HUDEP-2 (cell line): Measurements from ENCODE around the gene UPF1.

Experiments used
- DNase-seq, 76 experiments: peaks; one replicate each; lab custom pipeline; 2025; ENCODE audit not compliant: unreplicated experiment in 76 of 76; lab: John Stamatoyannopoulos, UW

UPF1 gene

GRCh38 chr19:18831524-18832305 lies at the start of gene UPF1:
TSS of gene UPF1 (plus strand) at chr19:18831959. CDS start at chr19:18832210, 251 bp downstream.
- DNase-seq = peak in 75 of 76 experiments; percentile 43 to 99 (median 96)

DNA sequence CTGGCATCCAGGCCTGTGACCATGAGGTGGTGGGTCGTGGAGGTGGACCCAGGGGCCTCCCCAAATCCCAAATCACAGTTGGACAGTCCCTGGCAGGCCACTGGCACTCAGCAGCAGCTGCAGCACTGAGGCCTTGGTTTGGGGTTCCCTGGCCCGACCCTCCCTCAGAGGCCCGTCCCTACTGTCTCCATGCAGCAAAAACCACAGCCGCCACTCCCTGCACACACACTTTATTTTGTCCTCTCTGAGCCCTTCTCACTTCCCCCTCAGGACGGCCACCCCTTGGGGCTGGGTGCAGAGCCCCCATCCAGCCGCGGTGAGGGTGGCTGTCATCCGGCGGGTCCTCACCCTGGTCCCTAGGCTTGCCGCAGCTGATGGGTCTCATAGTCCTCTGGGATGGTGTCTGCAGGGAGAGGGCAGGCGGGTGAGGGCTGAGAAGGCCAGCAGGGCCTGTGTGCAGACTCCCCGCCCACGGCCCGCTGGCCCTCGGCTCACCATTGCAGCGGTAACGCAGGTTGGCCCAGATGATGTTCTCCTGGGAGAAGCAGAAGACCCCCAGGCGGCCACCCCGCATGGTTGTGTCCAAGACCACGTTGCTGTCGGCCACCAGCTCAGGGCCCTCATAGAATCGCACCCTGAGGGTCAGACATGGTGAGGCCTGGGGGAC lies 49.1 kb upstream of the UPF1 start:
- no peak for DNase-seq

DNA sequence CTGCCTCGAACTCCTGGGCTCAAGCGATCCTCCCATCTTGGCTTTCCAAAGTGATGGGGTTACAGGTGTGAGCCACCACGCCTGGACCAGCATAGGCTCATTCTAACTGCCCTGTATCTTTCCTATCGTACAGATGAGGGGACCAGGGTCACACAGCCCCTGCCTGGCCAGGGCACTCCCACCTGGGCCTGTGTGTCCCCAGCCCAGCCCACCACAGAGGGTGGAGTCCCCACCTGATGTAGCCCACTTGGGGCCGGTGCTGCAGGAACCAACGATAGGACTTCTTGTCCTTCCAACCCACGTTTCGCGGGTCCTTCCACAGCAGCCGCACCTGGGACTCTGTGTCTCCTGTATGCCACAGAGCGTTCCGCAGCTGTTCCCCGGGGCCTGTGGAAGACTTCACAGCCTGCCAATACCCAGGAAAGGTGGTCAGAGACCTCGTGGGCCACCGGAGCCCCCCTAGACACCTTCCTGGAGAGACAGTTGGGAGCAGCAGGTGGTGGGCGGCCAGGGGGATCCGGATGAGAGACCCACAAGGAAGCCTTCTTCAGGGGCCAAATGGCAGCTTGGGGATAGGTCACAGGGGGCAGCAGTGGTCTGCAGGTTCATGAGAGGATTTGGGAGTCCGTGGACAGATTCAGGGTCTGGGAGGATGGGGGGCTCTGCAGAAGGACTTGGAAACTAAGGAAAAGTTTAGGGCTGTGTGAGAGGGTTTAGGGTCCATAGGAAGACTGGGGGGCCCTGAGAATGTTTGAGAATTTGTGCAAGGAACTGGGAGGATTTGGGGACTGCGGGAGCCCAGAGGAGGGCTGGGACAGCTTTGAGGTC lies 47.6 kb upstream of the UPF1 start:
- no peak for DNase-seq

DNA sequence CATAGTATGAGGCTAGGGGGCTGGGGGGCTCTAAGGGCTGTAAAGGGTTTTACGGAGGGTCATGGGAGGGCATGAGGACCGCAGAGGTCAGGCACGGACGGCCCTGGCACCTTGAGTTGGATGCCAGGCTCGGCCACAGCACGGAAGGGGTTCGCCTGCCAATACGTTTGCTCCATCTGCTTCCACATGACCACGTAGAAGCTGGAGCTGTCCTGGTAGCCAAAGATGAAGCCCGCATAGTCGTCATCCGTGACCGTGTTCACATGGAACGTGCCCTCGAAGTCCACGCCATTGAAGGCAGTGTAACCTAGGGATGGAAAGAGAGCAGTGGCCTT lies 47.0 kb upstream of the UPF1 start:
- DNase-seq = no peak

GRCh38 chr19:18785179-18786124 lies 46.3 kb upstream of the UPF1 start:
- DNase-seq = peak in 68 of 76 experiments; percentile 12 to 97 (median 86)

GRCh38 chr19:18788529-18789421 lies 43.0 kb upstream of the UPF1 start:
- no peak for DNase-seq

DNA sequence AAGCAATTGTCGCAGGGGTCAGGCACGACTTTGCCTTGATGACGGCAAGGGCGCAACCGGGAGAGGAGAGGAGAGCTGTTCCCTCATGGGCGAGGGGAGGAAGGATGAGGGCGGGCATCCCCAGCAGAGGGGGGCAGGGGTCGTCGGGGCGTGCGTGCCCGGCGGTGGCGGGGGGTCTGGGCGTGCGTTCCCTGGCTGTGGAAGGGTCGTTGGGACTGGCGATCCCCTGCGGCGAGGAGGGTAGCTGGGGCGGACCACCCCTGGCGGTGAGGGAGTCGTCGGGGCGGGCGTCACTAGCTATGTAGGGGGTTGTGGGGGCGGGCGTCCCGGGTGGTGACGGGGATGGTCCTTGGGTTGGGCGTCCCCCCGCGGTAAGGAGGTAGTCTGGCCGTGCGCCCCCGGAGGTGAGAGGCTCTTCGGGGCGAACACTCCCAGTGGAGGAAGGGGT lies 42.3 kb upstream of the UPF1 start:
- no peak for DNase-seq

DNA sequence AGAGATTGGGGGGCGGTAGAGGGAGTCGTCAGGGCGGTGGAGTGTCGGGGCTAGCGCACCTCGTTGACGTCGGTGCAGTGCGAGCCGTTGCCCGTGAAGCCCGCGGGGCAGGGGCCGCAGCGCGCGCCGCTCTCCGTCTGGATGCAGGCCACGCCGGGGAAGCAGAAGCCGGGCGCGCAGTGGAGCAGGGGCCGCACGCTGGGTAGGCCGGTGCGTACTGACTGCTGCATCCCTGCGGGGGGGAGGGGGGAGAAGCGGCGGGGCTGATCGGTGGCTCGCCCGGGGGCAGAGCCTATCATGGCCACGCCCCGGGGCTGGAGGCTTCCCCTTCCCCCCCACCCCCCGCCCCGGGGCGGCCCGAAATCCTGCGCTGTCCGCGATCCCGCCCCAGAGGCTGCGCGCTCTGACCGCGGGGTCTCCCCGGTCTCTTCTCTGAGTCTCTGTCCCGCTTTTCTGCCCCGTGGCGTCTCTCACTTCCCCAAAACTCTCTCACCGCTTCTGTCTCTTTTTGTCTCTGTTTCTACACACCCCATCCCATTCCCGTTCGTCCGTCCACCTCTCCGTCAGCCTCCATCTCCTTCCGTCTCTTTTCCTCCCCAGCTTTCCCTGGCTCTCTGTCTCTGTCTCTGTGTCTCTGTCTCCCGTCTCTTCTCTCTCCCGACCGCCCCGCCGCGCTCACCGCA lies 41.7 kb upstream of the UPF1 start:
- DNase-seq = no peak

GRCh38 chr19:18790566-18791314 lies 41.0 kb upstream of the UPF1 start, which contains the start of gene COMP:
TSS of gene COMP (minus strand) at chr19:18791305. CDS start at chr19:18791269, 36 bp downstream.
- DNase-seq = no peak

DNA sequence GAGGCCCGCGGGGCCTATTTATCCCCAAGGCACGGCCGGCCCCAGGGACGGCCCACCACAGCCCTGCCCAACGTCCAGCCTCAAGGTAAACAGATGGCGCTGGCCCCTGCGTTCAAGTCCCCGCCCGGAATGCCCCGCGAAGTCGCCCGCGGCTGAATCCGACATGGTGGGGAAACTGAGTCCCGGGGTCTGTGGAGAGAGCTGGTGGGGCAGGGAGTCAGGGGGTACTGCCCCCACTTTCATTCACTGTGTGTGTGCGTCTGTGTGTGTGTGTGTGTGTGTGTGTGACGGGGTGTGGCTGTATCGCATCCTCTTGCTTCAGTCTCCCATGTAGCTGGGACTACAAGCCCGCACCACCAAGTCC lies 40.5 kb upstream of the UPF1 start:
- no peak for DNase-seq

DNA sequence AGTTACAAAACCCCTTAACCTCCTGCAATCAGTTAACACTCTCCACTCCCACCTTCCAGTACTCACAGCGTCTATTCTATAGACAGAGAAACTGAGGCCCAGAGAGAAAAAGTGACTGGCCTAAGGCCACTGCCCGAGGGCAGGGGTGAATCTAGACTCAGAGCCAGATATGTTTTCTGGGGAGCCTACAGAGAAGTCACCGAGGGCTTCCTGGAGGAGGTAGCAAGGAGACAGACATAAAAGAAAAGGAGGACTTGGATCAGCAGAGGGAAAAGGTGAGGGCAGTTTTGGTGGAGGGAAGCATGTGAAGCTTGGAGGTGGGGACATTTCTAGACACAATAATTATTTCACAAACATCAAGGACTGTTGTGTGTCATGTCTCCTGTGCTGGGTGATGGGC lies 39.1 kb upstream of the UPF1 start:
- DNase-seq = no peak

GRCh38 chr19:18793144-18794028 lies 38.4 kb upstream of the UPF1 start:
- no peak for DNase-seq

- DNase-seq = no peak
Observed at GRCh38 chr19:18794029-18794313, 37.8 kb upstream of the UPF1 start.

- no peak for DNase-seq
Observed at GRCh38 chr19:18794692-18795091, 37.1 kb upstream of the UPF1 start.

DNA sequence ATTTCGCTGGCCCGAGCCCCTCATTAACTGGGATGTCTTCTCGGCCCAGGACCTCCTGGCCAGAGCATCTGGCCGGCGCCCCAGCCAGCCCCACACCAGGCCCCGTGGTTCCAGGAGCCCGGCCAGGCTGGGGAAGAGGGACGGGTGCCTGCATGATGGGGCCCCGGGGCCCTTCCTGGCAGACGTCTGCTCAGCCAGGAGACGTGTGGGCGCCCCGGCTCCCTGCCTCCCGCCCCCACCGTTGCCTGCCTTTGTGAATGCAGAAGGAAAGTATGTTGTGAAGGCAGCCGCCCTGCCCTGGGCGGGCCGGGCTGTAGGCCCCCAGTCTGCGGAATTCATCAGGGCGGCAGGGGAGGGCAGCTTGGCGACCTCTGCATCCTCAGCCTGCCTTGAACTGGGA lies 36.2 kb upstream of the UPF1 start:
- DNase-seq = no peak

GRCh38 chr19:18796239-18796638 lies 35.5 kb upstream of the UPF1 start:
- DNase-seq = no peak
